Measurements from ENCODE around the gene NFIX. TPM values are rescaled to one million over a fixed set of nuclear protein-coding genes. Genes with fewer than 3 reads are reported as not detected.

NFIX gene
- total and polyA plus RNA-seq, 2 experiments from 2014 or later = 0.06 to 0.14 TPM

- no peak for TF ChIP-seq ZNF114 (CRISPR knock-in tag; IDR thresholded peaks at IDR 0.05)
- no peak for DNase-seq (ENCODE audit: low spot score)
- H2AFZ ChIP-seq = no peak overlapping the region
- H3K4me3 ChIP-seq = no peak overlapping the region
- Mint-ChIP-seq H3K4me1 (peaks cover 5% of the 10 kb centered on the region; the same call in 2 of the 3 replicates), H3K27ac (no peak overlapping the region; the same call in 1 of the 2 replicates), H3K4me3 (no peak overlapping the region), H3K36me3 (ENCODE audit: low read depth) (peaks cover 46% of the 10 kb centered on the region), H3K9me3 (no peaks in the 10 kb centered on the region), H3K27me3 (ENCODE audit: insufficient read depth, low read depth, poor library complexity) (peaks cover 16% of the 10 kb centered on the region)
- H3F3A ChIP-seq (replicated peaks; ENCODE audit: low read depth) = no peaks in the 10 kb centered on the region
- H3K9me2 ChIP-seq (ENCODE audit: insufficient read depth) = no peaks in the 10 kb centered on the region
- H3K4me1 ChIP-seq (ENCODE audit: insufficient read depth) = no peaks in the 10 kb centered on the region
- peaks cover 73% of the 10 kb centered on the region for H3K79me2 ChIP-seq (replicated peaks; ENCODE audit: insufficient read depth)
- H3K27ac ChIP-seq (ENCODE audit: low read depth) = peak overlapping the region; percentile 66; the same call in 1 of the 2 replicates
- H4K20me1 ChIP-seq (replicated peaks; ENCODE audit: insufficient read depth) = peaks cover 67% of the 10 kb centered on the region
- H3K36me3 ChIP-seq (ENCODE audit: insufficient read depth) = peaks cover 5% of the 10 kb centered on the region; the same call in 1 of the 2 replicates
- ATAC-seq = no peak
- H3K4me2 ChIP-seq = no peak overlapping the region
- H3K27me3 ChIP-seq (ENCODE audit: insufficient read depth) = no peaks in the 10 kb centered on the region
These were observed 137.4 kb downstream of the NFIX start for GRCh38 chr19:13132471-13133180.

DNA sequence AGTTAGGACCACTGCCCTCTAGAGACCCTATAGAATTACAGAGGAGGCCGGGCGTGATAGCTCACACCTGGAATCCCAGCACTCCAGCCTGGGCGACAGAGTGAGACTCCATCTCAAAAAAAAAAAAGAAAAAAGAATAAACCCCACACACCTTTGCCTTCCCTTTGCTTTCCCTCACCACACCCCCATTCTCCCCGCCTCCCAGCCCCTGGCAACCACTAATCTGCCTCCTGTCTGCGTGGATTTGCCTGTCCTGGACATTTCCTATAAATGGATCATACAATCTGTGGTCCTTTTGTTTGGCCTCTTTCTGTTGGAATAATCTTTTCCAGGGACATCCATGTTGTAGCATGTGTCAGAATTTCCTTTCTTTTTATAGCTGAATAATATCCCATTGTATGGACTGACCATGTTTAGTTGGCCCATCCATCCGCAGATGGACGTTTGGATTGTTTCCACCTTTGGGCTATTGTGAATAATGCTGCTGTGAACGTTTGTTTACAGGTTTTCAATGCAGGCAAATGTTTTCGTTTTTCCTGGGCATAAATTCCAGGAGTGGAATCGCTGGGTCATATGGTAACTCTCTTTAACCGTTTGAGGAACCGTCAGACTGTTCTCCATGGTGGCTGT is 138.1 kb downstream of the NFIX start:
- peaks cover 5% of the 10 kb centered on the region; the same call in 1 of the 2 replicates for H3K36me3 ChIP-seq (ENCODE audit: insufficient read depth)
- H4K20me1 ChIP-seq (replicated peaks; ENCODE audit: insufficient read depth) = peaks cover 59% of the 10 kb centered on the region
- TF ChIP-seq STAT1 (IDR thresholded peaks at IDR 0.05; ENCODE audit: unreplicated experiment) = no peak
- no peak for TF ChIP-seq POLR2AphosphoS5 (IDR thresholded peaks at IDR 0.05; ENCODE audit: low read depth)
- no peak for TF ChIP-seq EZH2 (IDR thresholded peaks at IDR 0.05; ENCODE audit: low read depth, unreplicated experiment)
- TF ChIP-seq ETS1 (IDR thresholded peaks at IDR 0.05) = no peak
- TF ChIP-seq ZNF114 (CRISPR knock-in tag; IDR thresholded peaks at IDR 0.05) = no peak
- no peak for TF ChIP-seq ZNF331 (CRISPR knock-in tag; IDR thresholded peaks at IDR 0.05; ENCODE audit: low read depth)
- TF ChIP-seq REST (IDR thresholded peaks at IDR 0.05; ENCODE audit: unreplicated experiment) = no peak
- TF ChIP-seq NANOG (IDR thresholded peaks at IDR 0.05; ENCODE audit: borderline replicate concordance) = no peak
- TF ChIP-seq, protein P1, sequence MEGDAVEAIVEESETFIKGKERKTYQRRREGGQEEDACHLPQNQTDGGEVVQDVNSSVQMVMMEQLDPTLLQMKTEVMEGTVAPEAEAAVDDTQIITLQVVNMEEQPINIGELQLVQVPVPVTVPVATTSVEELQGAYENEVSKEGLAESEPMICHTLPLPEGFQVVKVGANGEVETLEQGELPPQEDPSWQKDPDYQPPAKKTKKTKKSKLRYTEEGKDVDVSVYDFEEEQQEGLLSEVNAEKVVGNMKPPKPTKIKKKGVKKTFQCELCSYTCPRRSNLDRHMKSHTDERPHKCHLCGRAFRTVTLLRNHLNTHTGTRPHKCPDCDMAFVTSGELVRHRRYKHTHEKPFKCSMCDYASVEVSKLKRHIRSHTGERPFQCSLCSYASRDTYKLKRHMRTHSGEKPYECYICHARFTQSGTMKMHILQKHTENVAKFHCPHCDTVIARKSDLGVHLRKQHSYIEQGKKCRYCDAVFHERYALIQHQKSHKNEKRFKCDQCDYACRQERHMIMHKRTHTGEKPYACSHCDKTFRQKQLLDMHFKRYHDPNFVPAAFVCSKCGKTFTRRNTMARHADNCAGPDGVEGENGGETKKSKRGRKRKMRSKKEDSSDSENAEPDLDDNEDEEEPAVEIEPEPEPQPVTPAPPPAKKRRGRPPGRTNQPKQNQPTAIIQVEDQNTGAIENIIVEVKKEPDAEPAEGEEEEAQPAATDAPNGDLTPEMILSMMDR (conservative IDR thresholded peaks at IDR 0.05; ENCODE audit: low read depth in 2 of 2) = no peak

More for the DNA sequence above, 138.1 kb downstream of the NFIX start:
- 0 out of 2 replicates have a peak overlapping the region, but pooled peaks have one; percentile 66 for H3K27ac ChIP-seq (ENCODE audit: low read depth)
- H3K79me2 ChIP-seq (replicated peaks; ENCODE audit: insufficient read depth) = peaks cover 65% of the 10 kb centered on the region
- H3K4me3 ChIP-seq = no peak overlapping the region
- no peaks in the 10 kb centered on the region for H3K4me1 ChIP-seq (ENCODE audit: insufficient read depth)
- H3F3A ChIP-seq (replicated peaks; ENCODE audit: low read depth) = no peaks in the 10 kb centered on the region
- Mint-ChIP-seq H3K27ac (no peak overlapping the region), H3K4me3 (no peak overlapping the region), H3K4me1 (peaks cover 3% of the 10 kb centered on the region; the same call in 2 of the 3 replicates), H3K27me3 (ENCODE audit: insufficient read depth, low read depth, poor library complexity) (peaks cover 14% of the 10 kb centered on the region), H3K9me3 (no peaks in the 10 kb centered on the region), H3K36me3 (ENCODE audit: low read depth) (peaks cover 53% of the 10 kb centered on the region)
- no peaks in the 10 kb centered on the region for H3K9me2 ChIP-seq (ENCODE audit: insufficient read depth)
- no peak overlapping the region for H3K4me2 ChIP-seq
- DNase-seq (ENCODE audit: low spot score) (no peak), ATAC-seq (no peak; the same call in 2 of the 3 replicates)
- H2AFZ ChIP-seq = no peak overlapping the region
- no peaks in the 10 kb centered on the region for H3K27me3 ChIP-seq (ENCODE audit: insufficient read depth)

Measured in GM23338 (cell line).